H1 (cell line): ENCODE results near the gene GALNT18.

Experiments used
- BRCA1 ChIP-seq: IDR thresholded peaks from 2 replicates; pipeline ENCODE4 v1.6.1; 2012; ENCODE audit warnings: low read depth, low read length, improper control_type of control experiment
- EZH2 ChIP-seq: fragments of 200-600 bp; sonication (generic); IDR thresholded peaks from 2 replicates; pipeline ENCODE4 v1.7.1; 2012; ENCODE audit warnings: low read depth, mild to moderate bottlenecking, moderate library complexity, low read length, inconsistent platforms; ENCODE audit not compliant: severe bottlenecking
- NRF1 ChIP-seq: IDR thresholded peaks from 2 replicates; pipeline ENCODE4 v1.6.1; 2011; ENCODE audit warnings: mild to moderate bottlenecking, low read depth, low read length, improper control_type of control experiment
- POLR2AphosphoS5 ChIP-seq: IDR thresholded peaks from 2 replicates; pipeline ENCODE4 v1.6.1; 2011; ENCODE audit warnings: low read depth, low read length
- SRF ChIP-seq: IDR thresholded peaks from 2 replicates; pipeline ENCODE4 v1.6.1; 2011; ENCODE audit warnings: mild to moderate bottlenecking, low read depth, low read length, moderate library complexity
- YY1 ChIP-seq: IDR thresholded peaks from 2 replicates; pipeline ENCODE4 v1.6.1; 2011; ENCODE audit warnings: low read depth, mild to moderate bottlenecking, low read length
- TF ChIP-seq, protein P1 (sequence below), 3 experiments: IDR thresholded peaks; 1 replicate in 2 of 3; 2 replicates in 1 of 3; pipeline versions ENCODE4 v1.5.1 to v1.6.1; 2011; ENCODE audit warnings: low read length in 3 of 3, mild to moderate bottlenecking in 3 of 3, inconsistent platforms in 2 of 3, low read depth in 1 of 3, moderate library complexity in 1 of 3; ENCODE audit not compliant: insufficient read depth in 1 of 3; ENCODE audit errors: control extremely low read depth in 1 of 3

GRCh38 chr11:11349106-11349825 lies 272.5 kb downstream of the GALNT18 start:
- TF ChIP-seq YY1 (no peak), POLR2AphosphoS5 (no peak), NRF1 (no peak), BRCA1 (no peak), SRF (no peak), EZH2 (no peak)
- TF ChIP-seq, protein P1, sequence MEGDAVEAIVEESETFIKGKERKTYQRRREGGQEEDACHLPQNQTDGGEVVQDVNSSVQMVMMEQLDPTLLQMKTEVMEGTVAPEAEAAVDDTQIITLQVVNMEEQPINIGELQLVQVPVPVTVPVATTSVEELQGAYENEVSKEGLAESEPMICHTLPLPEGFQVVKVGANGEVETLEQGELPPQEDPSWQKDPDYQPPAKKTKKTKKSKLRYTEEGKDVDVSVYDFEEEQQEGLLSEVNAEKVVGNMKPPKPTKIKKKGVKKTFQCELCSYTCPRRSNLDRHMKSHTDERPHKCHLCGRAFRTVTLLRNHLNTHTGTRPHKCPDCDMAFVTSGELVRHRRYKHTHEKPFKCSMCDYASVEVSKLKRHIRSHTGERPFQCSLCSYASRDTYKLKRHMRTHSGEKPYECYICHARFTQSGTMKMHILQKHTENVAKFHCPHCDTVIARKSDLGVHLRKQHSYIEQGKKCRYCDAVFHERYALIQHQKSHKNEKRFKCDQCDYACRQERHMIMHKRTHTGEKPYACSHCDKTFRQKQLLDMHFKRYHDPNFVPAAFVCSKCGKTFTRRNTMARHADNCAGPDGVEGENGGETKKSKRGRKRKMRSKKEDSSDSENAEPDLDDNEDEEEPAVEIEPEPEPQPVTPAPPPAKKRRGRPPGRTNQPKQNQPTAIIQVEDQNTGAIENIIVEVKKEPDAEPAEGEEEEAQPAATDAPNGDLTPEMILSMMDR (IDR thresholded peaks at IDR 0.05; ENCODE audit: control extremely low read depth in 1 of 3, insufficient read depth in 1 of 3, low read depth in 1 of 3, low read length in 3 of 3) = no peak
